Skeletal muscle tissue (tissue), 4 donors: ENCODE results near the gene RSBN1L. TPM values are rescaled to one million over a fixed set of nuclear protein-coding genes. Genes with fewer than 3 reads are reported as not detected.

Experiments
- H3K27ac ChIP-seq: one replicate; pipeline ENCODE4 v1.7.0; 2013; ENCODE audit warnings: mild to moderate bottlenecking, low read depth, low read length, inconsistent platforms
- H3K27me3 ChIP-seq, 3 donors: one replicate each; pipeline ENCODE4 v1.7.0; 2013; ENCODE audit warnings: low read length in 3 of 3; ENCODE audit not compliant: control insufficient read depth in 3 of 3, insufficient read depth in 3 of 3
- H3K36me3 ChIP-seq, 3 donors: one replicate each; pipeline ENCODE4 v1.7.0; 2013; ENCODE audit warnings: low read length in 3 of 3; ENCODE audit not compliant: control insufficient read depth in 3 of 3, insufficient read depth in 3 of 3
- H3K4me1 ChIP-seq, 3 donors: one replicate each; pipeline ENCODE4 v1.7.0; 2013; ENCODE audit warnings: low read length in 3 of 3, mild to moderate bottlenecking in 3 of 3; ENCODE audit not compliant: control insufficient read depth in 3 of 3, insufficient read depth in 3 of 3
- H3K4me3 ChIP-seq, 3 donors: one replicate each; pipeline ENCODE4 v1.7.0; 2013; ENCODE audit warnings: low read length in 3 of 3
- H3K9ac ChIP-seq, 3 donors: one replicate each; pipeline ENCODE4 v1.7.0; 2013; ENCODE audit warnings: low read length in 3 of 3, mild to moderate bottlenecking in 3 of 3, moderate library complexity in 2 of 3, low read depth in 1 of 3
- H3K9me3 ChIP-seq, 3 donors: one replicate each; pipeline ENCODE4 v1.7.0; 2013; ENCODE audit warnings: low read length in 3 of 3; ENCODE audit not compliant: control insufficient read depth in 3 of 3
- total RNA-seq: library from RNA; depleted of rRNA; stranded (reverse); fragments of >200 nt; gene quantifications from one replicate; pipeline ENCODE4 v1.2.3, GENCODE V29; 2014
- donor health status: Osteomylitis.

RSBN1L gene
- total RNA-seq, 1 donor from 2014 or later = 24.0 TPM

- Histone ChIP-seq H3K27ac (no peak overlapping the region), H3K4me3 (no peak overlapping the region), H3K27me3 (no peaks in the 10 kb centered on the region), H3K36me3 (peaks cover 0 to 2% (median 0%) of the 10 kb centered on the region in 3 donors), H3K9ac (no peak overlapping the region), H3K4me1 (peaks cover under 1 to 4% (median 2%) of the 10 kb centered on the region in 3 donors), H3K9me3 (peaks cover 0 to 9% (median 6%) of the 10 kb centered on the region in 3 donors)
These were observed 130.0 kb downstream of the RSBN1L start for GRCh38 chr7:77826300-77826699.

GRCh38 chr7:77827999-77828398 lies 131.7 kb downstream of the RSBN1L start:
- Histone ChIP-seq H3K9ac (no peak overlapping the region), H3K4me1 (peaks cover 2 to 5% (median 4%) of the 10 kb centered on the region in 3 donors), H3K27ac (no peak overlapping the region), H3K27me3 (no peaks in the 10 kb centered on the region), H3K4me3 (no peak overlapping the region), H3K36me3 (no peaks in the 10 kb centered on the region), H3K9me3 (no peaks in the 10 kb centered on the region)

- H3K27ac ChIP-seq = no peak overlapping the region
- H3K9me3 ChIP-seq = no peaks in the 10 kb centered on the region
- H3K9ac ChIP-seq = no peak overlapping the region
- H3K36me3 ChIP-seq = no peaks in the 10 kb centered on the region
- no peaks in the 10 kb centered on the region for H3K27me3 ChIP-seq
- H3K4me1 ChIP-seq = peaks cover 5 to 8% (median 5%) of the 10 kb centered on the region in 3 donors
- H3K4me3 ChIP-seq = no peak overlapping the region
These were observed 134.5 kb downstream of the RSBN1L start for GRCh38 chr7:77830649-77831355.

- Histone ChIP-seq H3K4me3 (no peak overlapping the region), H3K27ac (no peak overlapping the region), H3K9me3 (no peaks in the 10 kb centered on the region), H3K36me3 (no peaks in the 10 kb centered on the region), H3K4me1 (peaks cover 5 to 8% (median 5%) of the 10 kb centered on the region in 3 donors), H3K9ac (no peak overlapping the region), H3K27me3 (no peaks in the 10 kb centered on the region)
These were observed 135.2 kb downstream of the RSBN1L start for GRCh38 chr7:77831481-77831880.

GRCh38 chr7:77831953-77832352 lies 135.7 kb downstream of the RSBN1L start:
- Histone ChIP-seq H3K9ac (no peak overlapping the region), H3K9me3 (no peaks in the 10 kb centered on the region), H3K27me3 (no peaks in the 10 kb centered on the region)

More at GRCh38 chr7:77831953-77832352, 135.7 kb downstream of the RSBN1L start:
- Histone ChIP-seq H3K4me3 (no peak overlapping the region), H3K4me1 (peaks cover 5 to 8% (median 5%) of the 10 kb centered on the region in 3 donors), H3K36me3 (no peaks in the 10 kb centered on the region), H3K27ac (no peak overlapping the region)

Other genes with a start within 250 kb of the RSBN1L start
- gene PTPN12, start 159.2 kb upstream of the RSBN1L start, total RNA-seq = 93.9 TPM
- gene TMEM60, start 102.0 kb downstream of the RSBN1L start, total RNA-seq = 11.0 TPM
- 14.6 TPM for gene PHTF2, start 102.3 kb downstream of the RSBN1L start, total RNA-seq